DOHH2 (cell line): ENCODE results near the gene SEZ6.
A peak's percentile ranks its signal among the peaks of the same experiment; 100 is the strongest.

Experiments
- CTCF ChIP-seq: fragments of 200-600 bp; sonication (generic); IDR thresholded peaks from one replicate; pipeline ENCODE4 v1.5.1; 2014; ENCODE audit warnings: antibody characterized with exemption, mild to moderate bottlenecking, low read depth, low read length; ENCODE audit not compliant: poor library complexity, severe bottlenecking
- EZH2phosphoT487 ChIP-seq: fragments of 200-600 bp; sonication (generic); IDR thresholded peaks from 2 replicates; pipeline ENCODE4 v1.6.1; 2017; ENCODE audit warnings: borderline replicate concordance, mild to moderate bottlenecking, antibody characterized with exemption, low read length, moderate library complexity, mixed read lengths

- TF ChIP-seq CTCF = peak; percentile 75
- no peak for TF ChIP-seq EZH2phosphoT487
Measured at GRCh38 chr17:28916302-28916934, 89.4 kb downstream of the SEZ6 start.
